GDM1 (cell line): ENCODE results near the gene MPZL2.

Experiments used
- DNase-seq: peaks from one replicate; lab custom pipeline; 2025; lab: John Stamatoyannopoulos, UW

The MPZL2 gene

DNA sequence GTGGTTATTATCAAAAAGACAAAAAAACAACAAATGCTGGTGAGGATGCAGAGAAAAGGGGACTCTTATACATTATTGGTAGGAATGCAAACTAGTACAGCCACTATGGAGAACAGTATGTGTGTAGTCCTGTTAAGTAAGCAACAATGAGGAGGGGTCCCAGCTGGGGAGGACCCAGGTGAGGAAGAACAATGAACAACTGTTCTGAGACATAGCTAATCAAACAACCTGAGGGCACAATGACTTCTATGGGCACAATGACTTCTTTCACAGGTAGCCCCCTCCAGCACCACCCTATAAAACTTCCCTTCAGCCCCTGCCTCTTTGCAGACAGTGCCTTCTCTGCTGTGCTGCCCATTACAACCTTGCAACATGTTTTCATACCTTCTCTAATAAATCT, 44.9 kb downstream of the MPZL2 start:
- no peak for DNase-seq

DNA sequence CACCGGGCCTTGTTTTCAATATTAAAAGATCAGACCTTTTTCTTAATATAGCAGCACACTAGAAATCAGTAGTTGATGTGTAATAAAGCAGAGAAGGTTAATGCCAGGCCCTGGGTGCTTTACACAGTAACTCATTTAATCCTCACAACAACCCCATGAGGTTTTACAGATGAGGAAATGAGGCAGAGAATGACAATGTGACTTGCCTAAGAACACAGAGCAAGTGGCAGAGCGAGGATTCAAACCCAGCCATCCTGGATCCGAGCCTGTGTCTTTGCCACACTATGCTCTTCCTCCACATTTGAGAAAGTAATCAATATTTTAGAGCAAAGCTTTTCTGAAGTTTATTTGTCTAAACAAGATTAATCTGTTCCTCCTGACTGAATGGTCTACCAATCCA, 46.5 kb downstream of the MPZL2 start:
- DNase-seq, result no peak

DNA sequence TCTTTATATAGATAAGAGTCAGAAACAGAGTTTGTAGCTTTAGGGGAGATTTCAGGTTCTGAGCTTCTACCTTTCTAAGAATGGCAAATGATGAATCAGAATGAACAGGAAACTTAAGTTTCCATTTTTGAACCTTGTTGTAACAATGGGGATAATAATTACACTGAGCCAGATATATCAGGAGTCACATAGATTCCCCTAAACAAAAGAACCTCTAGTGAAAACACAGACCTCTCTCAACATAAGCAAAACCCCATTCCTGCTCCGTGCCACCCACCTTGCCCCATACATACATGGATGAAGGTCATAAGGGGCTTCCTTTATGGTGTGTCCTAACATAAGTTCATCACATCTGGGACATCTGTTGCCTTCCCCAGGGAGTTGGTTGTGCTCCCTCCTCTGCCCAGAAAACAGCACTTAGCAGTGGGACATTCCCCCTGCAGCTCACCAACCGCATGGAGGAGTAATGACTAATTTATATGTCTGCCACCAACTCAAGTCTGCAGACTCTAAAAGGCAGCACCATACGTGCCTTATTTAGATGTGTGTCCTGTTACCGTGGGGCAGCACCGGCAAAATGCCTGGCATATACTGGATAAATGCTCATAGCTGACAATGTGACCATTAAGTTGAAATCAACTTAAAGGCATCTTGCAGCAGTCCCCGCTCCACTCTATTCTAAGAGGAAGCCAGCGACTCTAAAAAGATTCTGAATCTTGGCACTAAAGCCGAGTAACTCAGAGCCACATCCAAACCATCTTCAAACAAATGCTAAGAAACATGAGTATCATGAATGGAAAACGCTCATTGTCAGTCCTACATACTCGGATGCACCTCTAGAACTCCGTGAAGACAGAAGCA, 47.2 kb downstream of the MPZL2 start:
- DNase-seq, result no peak

DNA sequence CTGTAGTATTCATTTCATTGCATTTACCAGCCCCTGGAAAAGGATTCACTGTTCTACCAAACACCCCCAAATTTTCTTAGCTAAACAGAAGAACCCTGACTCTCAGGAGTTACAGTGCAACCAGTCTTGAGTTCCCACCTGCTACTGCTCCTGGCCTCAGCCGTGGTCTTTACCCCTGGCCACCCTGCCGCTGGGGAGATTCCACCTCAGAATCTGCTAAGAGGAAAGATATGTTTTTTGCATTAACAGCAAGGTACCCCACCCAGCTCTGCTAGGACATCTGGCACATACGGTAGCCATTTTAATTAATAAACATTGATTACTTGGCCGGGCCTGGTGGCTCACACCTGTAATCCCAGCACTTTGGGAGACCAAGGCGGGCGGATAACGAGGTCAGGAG, 48.3 kb downstream of the MPZL2 start:
- DNase-seq, result no peak

DNA sequence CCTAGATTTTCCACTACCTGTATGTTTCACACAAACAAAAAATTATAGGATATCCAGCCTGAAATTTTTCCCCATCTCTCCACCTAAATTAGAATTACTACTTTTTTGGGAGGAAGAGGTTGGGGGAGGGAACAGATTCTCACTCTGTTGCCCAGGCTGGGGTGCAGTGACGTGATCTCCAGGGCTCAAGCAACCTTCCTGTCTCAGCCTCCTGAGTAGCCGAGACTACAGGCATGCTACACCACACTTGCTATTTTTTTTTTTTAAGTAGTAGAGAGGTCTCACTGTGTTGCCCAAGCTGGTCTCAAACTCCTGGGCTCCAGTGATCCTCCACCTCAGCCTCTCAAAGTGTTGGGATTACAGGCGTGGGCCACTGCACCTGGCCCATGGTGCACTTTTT, 48.8 kb downstream of the MPZL2 start:
- no peak for DNase-seq

DNA sequence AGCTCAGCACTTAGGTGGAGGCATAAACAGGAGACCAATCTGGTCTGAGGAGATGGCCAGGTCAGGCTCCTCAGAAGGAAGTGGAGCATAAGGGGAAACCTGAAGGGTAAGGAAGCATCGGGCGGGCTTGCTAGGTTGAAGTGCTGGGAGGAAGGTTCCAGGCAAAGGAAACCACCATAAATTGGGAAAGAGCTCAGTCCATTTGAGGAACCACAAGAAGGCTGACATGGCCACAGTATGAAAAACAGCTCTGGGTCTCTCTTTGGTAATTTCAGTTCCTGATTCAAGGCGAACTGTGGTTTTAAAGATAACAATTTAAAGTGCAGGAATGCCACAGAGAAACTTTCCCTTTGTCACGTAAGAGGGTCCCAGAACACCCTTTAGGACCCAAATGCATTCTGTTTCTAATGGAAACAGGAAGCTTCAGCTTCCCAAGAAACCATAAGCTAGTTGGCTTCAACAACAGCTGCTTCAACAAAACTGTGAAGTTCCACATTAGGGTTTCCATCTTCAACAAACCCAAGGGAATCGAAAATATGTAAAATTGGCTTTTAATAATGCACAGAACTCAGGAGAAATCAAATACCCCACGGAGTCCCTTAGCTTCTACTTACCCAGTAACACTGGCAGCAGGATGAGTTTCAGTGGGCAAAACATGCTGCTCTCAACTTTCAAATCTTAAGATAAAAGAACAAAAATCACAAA, 49.7 kb downstream of the MPZL2 start:
- peak; percentile 59 for DNase-seq

DNA sequence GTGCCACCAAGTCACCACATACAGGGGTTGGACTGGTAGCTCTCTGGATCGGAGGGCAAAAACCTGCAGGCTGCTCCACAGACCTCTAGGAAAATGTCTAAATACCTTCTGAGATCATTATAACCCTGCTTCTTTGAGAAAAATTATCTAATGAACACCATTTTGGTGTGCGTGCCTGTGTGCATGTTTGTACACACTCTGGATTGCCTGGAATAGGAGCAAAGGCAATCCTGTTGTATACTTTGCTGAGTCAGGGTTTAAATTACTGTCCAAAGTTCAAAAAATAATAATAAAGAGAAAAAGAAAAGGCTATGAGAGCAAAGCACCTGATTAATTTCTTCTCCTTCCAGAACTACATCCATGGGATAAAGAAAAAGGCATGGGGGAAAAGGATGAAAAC, 50.3 kb downstream of the MPZL2 start:
- no peak for DNase-seq

DNA sequence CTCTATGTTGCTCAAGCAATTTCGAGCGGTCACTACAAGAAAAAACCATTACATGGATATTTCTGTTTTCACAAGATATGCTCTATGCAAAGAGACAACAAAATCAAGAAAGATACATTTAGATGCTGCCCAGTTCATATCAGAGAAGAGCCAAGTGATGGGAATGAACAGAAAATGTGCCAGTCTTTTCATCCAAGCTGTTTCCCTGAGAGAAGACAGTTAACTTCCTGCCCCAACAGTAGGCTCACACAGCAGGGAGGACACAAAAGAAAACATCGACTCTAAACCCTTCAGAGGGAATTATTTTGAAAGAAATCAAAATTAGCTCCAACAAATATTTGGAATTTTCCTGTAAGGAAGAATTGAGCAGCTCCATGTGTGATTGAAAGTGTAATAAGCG, 50.9 kb downstream of the MPZL2 start:
- DNase-seq, result no peak

DNA sequence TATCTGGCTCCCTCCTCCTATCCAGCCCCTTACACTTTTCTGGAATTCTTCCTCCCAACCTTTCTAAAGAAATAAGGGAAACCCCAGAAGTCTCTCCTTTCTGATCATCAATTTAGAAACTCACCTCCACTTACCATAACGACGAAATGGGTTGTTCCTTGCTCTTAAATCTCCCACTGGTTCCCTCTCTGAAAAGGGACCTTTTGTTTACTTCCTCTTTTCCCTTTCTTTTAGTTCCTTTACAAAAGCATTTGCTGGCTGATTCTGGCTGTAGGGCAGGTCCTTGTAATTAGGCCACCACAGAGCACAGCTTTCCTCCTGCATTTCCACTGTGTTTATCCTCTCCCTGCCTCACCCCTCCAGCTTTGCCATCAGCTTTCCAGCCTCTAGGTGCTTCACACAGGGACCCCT, 51.3 kb downstream of the MPZL2 start:
- DNase-seq, result peak; percentile 27

DNA sequence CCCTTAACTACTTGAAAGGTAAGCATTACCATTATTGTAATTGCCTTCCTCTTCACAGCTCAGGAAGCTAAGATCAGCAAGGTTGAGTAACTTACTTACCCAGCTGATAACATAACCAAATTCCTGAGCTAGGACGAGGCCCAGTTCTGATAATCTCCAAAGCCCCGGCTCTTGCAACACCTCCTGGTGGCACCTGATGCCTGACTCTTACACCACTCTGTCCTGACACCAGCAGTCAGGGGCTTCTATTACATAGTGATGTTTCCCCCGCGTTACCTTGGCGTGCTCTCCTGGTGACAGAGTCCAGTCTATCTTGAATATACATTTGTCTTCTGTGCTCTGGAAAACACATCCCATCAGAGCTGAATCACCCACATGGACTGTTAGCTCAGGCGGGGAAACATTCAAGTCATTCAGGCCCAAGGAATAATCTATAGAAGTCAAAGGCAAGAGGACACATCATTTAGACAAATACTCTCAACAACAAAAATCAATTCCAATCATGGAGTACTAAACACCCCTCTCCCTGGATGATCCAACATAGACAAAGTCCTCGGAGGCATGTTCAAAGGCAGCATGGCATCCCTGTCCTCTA, 51.9 kb downstream of the MPZL2 start:
- no peak for DNase-seq

DNA sequence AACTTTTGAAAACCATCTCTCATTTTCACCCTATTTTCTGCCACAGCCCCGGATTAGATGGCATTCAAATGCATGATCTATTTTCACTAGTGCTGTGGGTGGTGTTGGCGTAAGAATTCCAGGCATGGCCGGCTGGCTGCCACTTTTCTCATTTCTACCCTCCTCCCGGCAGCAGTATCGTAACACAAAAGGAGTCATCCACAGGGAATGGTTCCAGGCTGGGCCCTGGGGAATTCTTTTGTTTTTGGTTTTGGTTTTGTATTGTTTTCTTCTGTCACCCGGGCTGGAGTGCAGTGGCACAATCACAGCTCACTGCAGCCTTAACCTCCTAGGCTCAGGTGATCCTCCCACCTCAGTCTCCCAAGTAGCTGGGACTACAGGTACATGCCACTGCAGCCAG, 53.1 kb downstream of the MPZL2 start:
- DNase-seq, result no peak

DNA sequence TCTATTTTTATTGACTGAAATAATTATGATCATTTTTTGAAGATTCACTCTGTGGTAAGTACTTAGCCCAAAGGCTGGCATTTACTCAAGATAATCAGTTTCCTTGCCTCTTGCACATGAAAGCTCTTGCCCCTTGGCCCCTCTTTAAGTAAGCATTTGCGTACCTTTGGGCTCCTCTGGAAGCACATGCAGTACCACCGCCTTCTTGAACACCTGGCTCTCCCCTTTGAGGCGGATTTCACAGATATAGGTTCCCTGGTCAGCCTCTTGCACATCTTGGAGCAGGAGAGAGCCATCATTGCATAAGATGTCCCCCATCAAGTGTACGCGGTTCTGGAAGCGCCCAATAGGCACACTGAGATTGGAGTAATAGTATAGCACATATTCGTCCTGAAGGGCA, 53.8 kb downstream of the MPZL2 start:
- no peak for DNase-seq

DNA sequence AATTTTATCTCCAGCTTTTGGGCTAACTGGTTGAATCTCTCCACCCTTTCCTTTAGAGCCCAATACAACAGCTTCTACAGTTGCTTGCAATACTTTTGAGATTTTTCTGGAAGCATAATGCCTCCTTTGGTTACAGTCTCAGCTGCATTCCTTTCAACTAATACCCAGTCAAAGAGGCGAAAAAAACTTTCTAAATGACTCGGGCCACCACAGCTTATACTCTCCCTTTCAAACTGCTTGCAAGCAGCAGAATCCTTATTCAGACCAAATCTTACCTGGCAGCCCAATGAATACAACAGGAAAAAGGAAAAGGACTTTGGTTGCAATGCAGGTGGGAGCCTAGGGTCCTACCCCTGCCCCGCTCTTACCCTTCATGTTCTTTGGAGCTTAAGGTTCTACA, 55.1 kb downstream of the MPZL2 start:
- no peak for DNase-seq

DNA sequence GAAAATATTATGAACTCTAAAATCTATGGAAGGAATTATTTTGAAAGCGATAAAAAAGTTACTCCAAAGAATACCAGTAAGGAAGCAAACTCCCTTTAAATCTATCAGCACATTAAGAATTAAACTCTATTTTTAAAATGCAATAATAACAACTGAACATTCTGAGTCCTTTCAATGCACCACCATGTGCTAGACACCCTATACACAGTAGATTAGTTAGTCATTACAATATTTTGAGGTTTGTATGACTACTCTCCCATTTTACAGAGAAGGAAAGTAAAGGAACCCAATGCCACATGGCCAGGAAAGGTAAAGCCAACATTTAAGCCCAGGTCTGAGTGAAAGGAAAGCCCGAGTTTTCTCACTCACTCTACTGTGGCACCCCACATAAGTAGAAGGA, 57.0 kb downstream of the MPZL2 start:
- DNase-seq, result no peak

DNA sequence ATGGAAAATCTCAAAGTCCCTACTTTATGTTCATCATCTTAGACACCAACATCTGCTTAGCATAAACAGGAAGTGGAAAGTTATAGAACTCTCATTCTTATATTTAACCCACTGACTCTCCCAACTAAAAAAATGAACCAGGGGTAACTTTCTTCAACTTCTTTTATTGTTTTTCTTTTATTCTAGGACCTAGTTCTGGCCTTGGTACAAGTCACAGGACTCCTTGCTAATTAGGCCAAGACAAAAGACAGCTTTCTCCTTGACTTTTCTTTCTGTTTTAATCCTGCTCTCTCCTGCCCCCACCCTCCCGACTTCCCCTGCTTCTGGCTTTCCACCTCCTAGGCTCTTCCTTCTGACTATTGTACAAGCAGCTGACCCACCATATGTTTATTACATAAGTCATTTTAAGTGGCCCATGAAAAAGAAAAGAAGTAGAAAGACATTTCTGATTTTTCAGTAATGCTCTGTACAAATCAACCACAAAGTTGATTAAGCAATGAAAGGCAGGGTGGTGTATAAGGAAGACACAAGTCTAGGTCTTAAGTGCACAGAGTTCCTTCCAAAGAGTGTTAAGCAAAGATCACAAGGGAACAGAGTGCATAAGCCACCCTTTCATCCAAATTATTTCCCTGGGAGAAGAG, 57.6 kb downstream of the MPZL2 start:
- DNase-seq, result no peak

DNA sequence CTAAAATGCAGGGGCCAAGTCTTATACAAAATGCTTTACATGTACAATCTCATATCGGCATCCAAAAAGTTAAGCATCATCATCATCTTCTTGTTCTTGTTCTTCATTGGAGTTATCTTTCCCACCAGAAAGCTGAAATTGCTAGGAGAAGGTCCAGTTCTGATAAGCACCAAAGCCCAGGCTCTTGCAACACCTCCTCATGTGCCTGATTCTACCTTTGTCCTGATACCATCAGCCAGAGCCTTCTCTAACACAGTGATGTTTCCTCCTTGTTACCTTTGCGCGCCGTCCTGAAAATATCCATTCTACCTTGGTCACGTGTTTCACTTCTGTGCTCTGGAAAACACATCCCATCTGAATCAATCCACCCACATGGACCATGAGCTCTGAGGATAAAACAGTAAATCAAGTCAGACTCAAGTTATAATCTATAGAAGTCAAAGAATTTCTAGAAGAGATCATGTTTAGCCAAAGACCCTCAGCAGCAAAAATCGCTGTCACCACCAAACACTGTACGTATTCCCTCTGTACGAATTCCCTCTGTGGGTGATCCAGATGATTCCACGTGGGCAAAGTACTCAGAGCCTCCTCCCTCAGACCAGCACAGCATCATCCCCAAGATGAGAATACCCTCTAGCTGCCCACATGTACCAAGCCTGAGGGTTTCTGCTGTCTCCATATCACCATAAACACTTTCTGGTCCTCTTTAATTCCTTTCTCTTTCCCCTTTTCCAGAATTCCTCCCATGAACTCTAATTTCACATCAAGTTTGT, 58.3 kb downstream of the MPZL2 start:
- DNase-seq, result no peak
